Muscle layer of colon (tissue), 2 donors: Measurements from ENCODE around the gene PTBP3.

ENCODE experiments used
- H3K27ac ChIP-seq: one replicate; pipeline ENCODE4 v1.7.0; 2013; ENCODE audit warnings: low read depth, mild to moderate bottlenecking, low read length, moderate library complexity
- H3K27me3 ChIP-seq, 2 donors: one replicate each; pipeline ENCODE4 v1.7.0; 2013; ENCODE audit warnings: low read length in 2 of 2, mild to moderate bottlenecking in 2 of 2; ENCODE audit not compliant: insufficient read depth in 2 of 2, control insufficient read depth in 1 of 2
- H3K36me3 ChIP-seq: one replicate; pipeline ENCODE4 v1.7.0; 2013; ENCODE audit warnings: mild to moderate bottlenecking, low read length; ENCODE audit not compliant: insufficient read depth
- H3K4me1 ChIP-seq: one replicate; pipeline ENCODE4 v1.7.0; 2013; ENCODE audit warnings: mild to moderate bottlenecking, low read length; ENCODE audit not compliant: insufficient read depth
- H3K4me3 ChIP-seq, 2 donors: one replicate each; pipeline ENCODE4 v1.7.0; 2013; ENCODE audit warnings: low read length in 2 of 2, low read depth in 1 of 2, mild to moderate bottlenecking in 1 of 2, moderate library complexity in 1 of 2
- H3K9ac ChIP-seq: one replicate; pipeline ENCODE4 v1.7.0; 2013; ENCODE audit warnings: low read length
- H3K9me3 ChIP-seq: one replicate; pipeline ENCODE4 v1.7.0; 2013; ENCODE audit warnings: mild to moderate bottlenecking, low read length
- donor health status: abdominal sarcoma.
- donor health status: Adenocarcinoma of cecum.

The PTBP3 gene

GRCh38 chr9:112354081-112354743 lies 20.8 kb upstream of the PTBP3 start:
- no peaks in the 10 kb centered on the region for H3K9me3 ChIP-seq
- no peak overlapping the region for H3K9ac ChIP-seq
- H3K27me3 ChIP-seq: no peaks in the 10 kb centered on the region
- H3K4me3 ChIP-seq: no peak overlapping the region
- no peak overlapping the region for H3K27ac ChIP-seq
- no peaks in the 10 kb centered on the region for H3K4me1 ChIP-seq
- no peaks in the 10 kb centered on the region for H3K36me3 ChIP-seq

- Histone ChIP-seq H3K9ac (no peak overlapping the region), H3K27me3 (no peaks in the 10 kb centered on the region), H3K4me1 (peaks cover 5% of the 10 kb centered on the region), H3K9me3 (no peaks in the 10 kb centered on the region), H3K36me3 (no peaks in the 10 kb centered on the region), H3K27ac (no peak overlapping the region), H3K4me3 (no peak overlapping the region)
Observed at GRCh38 chr9:112352209-112352608, 18.8 kb upstream of the PTBP3 start.

GRCh38 chr9:112351184-112351583 lies 17.8 kb upstream of the PTBP3 start:
- no peaks in the 10 kb centered on the region for H3K9me3 ChIP-seq
- no peak overlapping the region for H3K9ac ChIP-seq
- H3K4me1 ChIP-seq: peaks cover 5% of the 10 kb centered on the region
- no peak overlapping the region for H3K4me3 ChIP-seq
- H3K36me3 ChIP-seq: no peaks in the 10 kb centered on the region
- H3K27me3 ChIP-seq: no peaks in the 10 kb centered on the region
- H3K27ac ChIP-seq: no peak overlapping the region

DNA sequence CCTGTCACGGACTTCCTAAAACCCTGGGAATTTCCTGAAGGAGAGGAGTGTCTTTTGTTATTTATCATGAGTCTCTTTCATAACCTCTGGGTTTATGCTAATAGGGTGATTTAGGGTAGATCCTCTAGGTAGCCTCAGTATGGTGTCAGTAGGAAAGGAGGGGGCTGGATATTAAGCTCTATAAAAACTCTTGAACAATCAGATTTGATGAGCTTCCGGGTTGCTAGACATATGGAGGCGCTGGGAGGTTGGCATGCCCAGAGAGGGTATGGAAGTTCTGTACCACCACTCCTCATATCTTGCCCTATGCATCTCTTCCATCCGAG lies 15.6 kb upstream of the PTBP3 start:
- no peaks in the 10 kb centered on the region for H3K9me3 ChIP-seq
- no peaks in the 10 kb centered on the region for H3K27me3 ChIP-seq
- peak overlapping the region; percentile 16 for H3K9ac ChIP-seq
- no peaks in the 10 kb centered on the region for H3K36me3 ChIP-seq
- H3K4me1 ChIP-seq: peaks cover 5% of the 10 kb centered on the region
- peak overlapping the region in 1 of 2 donors; percentile 63 for H3K4me3 ChIP-seq
- no peak overlapping the region for H3K27ac ChIP-seq

DNA sequence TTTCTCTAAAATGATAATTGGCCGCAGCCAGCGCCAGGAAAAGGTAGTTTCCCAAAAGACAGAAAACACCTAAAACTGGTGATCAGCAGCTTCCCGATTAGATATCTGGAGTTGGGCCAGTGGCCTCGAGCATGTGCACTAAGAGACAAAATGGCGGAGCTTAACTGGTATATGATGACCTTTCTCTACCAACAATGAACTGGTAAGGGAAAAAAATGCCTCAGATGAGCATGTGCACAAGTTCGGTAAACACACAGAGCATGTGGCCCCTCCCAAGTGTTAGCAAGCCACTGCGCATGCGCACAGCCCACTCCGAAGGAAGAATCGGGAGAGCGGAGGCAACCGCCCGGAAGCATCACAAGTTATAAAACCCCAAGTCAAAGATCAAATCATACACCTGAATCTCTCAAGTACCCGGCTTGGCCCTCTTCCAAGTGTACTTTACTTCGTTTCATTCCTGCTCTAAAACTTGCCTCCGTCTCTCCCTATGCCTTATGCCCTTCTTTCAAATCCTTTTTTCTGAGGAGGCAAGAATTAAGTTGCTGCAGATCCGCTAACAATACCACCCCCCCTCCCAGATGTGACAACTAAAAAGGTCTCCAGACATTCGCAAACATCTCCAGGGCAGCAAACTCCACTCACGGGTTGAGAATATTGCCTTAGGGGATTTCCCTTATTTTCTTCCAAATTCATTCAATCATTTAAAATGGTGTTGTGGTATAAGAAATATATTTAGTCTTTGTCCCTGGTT lies 15.0 kb upstream of the PTBP3 start:
- no peaks in the 10 kb centered on the region for H3K9me3 ChIP-seq
- no peak overlapping the region for H3K27ac ChIP-seq
- H3K9ac ChIP-seq: peak overlapping the region; percentile 16
- peak overlapping the region; percentile 34 to 63 for H3K4me3 ChIP-seq
- H3K4me1 ChIP-seq: peaks cover 5% of the 10 kb centered on the region
- no peaks in the 10 kb centered on the region for H3K27me3 ChIP-seq
- H3K36me3 ChIP-seq: no peaks in the 10 kb centered on the region

DNA sequence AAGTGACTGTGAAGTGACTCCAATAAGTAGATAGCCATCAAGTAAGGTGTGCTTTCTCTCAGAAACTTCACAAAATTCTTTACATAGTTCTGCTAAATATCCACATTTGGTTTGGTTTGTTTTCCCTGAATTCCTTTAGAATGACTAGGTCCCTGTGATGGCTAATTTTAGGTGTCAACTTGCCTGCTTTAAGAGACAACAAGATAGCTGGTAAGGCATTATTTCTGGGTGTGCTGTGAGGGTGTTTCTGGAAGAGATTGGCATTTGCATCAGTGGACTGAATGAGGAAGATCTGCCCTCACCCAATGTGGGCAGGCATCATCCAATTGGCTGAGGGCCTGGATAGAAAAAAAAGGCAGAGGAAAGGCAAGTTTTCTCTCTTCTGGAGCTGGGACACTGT lies 8.3 kb upstream of the PTBP3 start:
- no peaks in the 10 kb centered on the region for H3K9me3 ChIP-seq
- H3K27me3 ChIP-seq: no peaks in the 10 kb centered on the region
- no peak overlapping the region for H3K9ac ChIP-seq
- H3K36me3 ChIP-seq: no peaks in the 10 kb centered on the region
- H3K4me1 ChIP-seq: no peaks in the 10 kb centered on the region
- H3K27ac ChIP-seq: no peak overlapping the region
- H3K4me3 ChIP-seq: no peak overlapping the region

DNA sequence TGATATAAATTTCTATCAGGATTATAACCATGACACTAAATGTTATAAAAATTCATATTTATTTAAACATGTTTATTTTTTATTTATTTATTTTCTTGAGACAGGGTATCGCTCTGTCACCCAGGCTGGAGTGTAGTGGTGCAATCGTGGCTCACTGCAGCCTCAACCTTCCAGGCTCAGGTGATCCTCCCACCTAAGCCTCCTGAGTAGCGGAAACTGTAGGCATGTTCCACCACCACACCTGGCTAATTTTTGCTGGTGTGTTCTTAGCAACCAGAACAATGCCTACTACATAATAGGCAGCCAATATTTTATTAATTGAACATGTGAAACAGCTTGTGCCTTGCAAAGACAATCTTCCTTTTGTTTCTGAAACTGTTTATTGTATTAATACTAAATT lies 6.5 kb upstream of the PTBP3 start:
- no peaks in the 10 kb centered on the region for H3K9me3 ChIP-seq

DNA sequence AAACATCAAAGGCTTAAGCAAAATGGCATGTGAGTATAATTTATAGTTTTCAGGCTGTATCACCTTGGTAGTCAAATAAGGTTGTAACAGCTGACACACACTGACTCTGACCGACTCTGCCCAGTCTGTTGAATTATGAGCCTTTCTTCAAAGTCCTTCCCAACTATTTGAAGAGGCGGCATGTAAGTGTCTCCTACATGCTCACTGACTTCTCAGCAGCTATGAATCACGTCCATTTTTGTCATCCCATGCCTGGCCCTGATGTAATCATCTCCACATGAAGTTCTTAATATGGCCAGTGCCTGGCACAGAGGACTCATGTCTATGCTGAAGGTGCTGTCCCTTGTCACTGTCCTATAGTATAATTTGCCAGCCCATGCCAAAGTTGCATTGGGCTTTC lies 5.1 kb upstream of the PTBP3 start:
- Histone ChIP-seq H3K4me3 (no peak overlapping the region), H3K27ac (no peak overlapping the region), H3K4me1 (no peaks in the 10 kb centered on the region), H3K9me3 (no peaks in the 10 kb centered on the region), H3K36me3 (no peaks in the 10 kb centered on the region), H3K9ac (no peak overlapping the region), H3K27me3 (no peaks in the 10 kb centered on the region)

More for the DNA sequence above, 6.5 kb upstream of the PTBP3 start:
- H3K27me3 ChIP-seq: no peaks in the 10 kb centered on the region
- no peak overlapping the region for H3K9ac ChIP-seq
- no peaks in the 10 kb centered on the region for H3K36me3 ChIP-seq
- no peak overlapping the region for H3K27ac ChIP-seq
- no peak overlapping the region for H3K4me3 ChIP-seq
- H3K4me1 ChIP-seq: no peaks in the 10 kb centered on the region

DNA sequence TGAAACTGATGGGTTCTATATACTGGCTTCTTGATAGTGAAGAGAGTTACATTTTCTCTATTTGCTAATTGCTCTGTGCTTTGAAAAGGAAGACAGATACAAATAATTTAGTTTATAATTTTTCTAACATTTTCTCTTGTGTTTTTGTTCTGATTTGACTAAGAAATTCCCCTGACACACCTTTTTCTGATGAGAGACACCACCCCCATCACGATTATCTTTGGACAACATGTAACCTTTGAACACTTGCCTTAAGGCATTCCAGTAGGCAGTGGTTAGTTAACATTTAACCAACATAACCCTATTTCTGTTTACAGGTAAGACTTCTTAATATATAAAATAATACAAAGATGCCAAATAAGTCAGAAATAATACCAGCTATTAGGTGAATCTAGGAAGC lies 4.1 kb upstream of the PTBP3 start:
- no peak overlapping the region for H3K27ac ChIP-seq
- no peaks in the 10 kb centered on the region for H3K4me1 ChIP-seq
- H3K27me3 ChIP-seq: no peaks in the 10 kb centered on the region
- no peak overlapping the region for H3K4me3 ChIP-seq
- H3K9me3 ChIP-seq: no peaks in the 10 kb centered on the region
- H3K9ac ChIP-seq: no peak overlapping the region
- no peaks in the 10 kb centered on the region for H3K36me3 ChIP-seq

GRCh38 chr9:112334432-112334841 lies 1.0 kb upstream of the PTBP3 start:
- H3K4me3 ChIP-seq: peak overlapping the region in 1 of 2 donors; percentile 61
- H3K4me1 ChIP-seq: peaks cover 10% of the 10 kb centered on the region
- H3K36me3 ChIP-seq: no peaks in the 10 kb centered on the region
- peak overlapping the region; percentile 66 for H3K27ac ChIP-seq
- no peaks in the 10 kb centered on the region for H3K27me3 ChIP-seq
- peak overlapping the region; percentile 53 for H3K9ac ChIP-seq
- no peaks in the 10 kb centered on the region for H3K9me3 ChIP-seq

DNA sequence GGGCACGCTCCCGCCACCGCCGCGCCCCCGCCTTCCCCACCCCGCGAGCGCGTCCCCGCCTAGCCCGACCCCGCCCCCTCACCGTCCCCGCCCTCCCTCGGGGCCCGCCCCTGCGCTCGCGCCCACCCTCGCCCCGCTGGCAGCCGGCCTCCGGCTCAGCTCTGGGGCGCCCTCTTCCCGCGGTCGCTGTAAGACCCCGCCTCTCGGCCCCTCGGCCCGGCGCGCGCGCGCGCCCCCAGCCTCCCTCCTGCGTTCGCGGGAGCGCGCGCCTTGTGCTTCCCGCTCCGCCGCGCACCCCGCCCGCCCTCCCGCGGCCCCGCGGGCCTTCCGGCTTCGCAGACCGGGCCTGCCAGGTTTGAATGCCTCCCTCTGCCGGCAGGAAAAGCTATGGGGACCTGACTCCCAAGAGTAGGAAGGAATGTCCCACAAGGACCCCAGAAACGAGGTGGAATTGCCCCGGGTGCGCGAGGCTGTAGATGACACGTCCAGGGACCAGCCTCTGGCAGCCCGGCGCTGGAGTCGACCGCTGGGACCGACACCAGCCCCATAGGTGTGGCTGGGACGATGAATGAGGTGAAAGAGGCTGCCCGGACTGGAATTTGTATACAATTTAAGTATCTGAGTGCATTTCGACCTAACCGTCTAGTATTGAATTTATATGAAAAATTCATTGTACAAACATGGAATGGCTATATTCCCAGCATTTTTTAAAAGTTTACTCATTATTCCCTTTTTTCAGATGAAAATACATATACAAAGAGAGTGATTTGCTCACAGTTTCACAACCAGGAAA lies 416 bp upstream of the PTBP3 start:
- H3K4me3 ChIP-seq: peak overlapping the region; percentile 81 to 98
- no peaks in the 10 kb centered on the region for H3K36me3 ChIP-seq
- peaks cover 10% of the 10 kb centered on the region for H3K4me1 ChIP-seq
- peak overlapping the region; percentile 53 for H3K9ac ChIP-seq
- peak overlapping the region; percentile 97 for H3K27ac ChIP-seq
- no peaks in the 10 kb centered on the region for H3K27me3 ChIP-seq
- H3K9me3 ChIP-seq: no peaks in the 10 kb centered on the region
